GM10266 (cell line): ENCODE measurements around the gene DNM3.

Experiments used
- DNase-seq: peaks from one replicate; pipeline ENCODE4 v3.0.0; 2012; ENCODE audit errors: extremely low spot score
- CTCF ChIP-seq: IDR thresholded peaks from 2 replicates; pipeline ENCODE4 v1.5.1; 2012; ENCODE audit warnings: mild to moderate bottlenecking, low read depth; ENCODE audit not compliant: control insufficient read depth, insufficient read depth; ENCODE audit errors: missing control alignments

DNM3 gene

DNA sequence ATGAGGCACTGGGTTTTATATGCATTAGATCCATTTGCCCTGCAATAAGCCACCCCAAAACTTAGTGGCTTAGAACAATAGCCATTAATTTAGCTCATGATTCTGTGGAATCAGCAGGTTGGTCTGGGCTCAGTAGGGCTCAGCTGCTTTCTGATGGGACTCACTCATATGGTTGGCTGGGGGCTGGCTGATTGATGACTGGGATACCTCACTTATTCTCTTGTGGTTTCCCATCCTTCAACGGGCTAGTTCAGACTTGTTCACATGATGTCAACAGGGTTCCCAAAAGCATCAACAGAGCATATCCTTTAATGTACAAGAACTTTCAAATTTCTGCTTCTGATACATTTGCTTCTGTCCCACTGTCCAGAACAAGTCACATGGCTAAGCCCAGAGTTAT lies 43.2 kb downstream of the DNM3 start:
- DNase-seq = no peak
- no peak for TF ChIP-seq CTCF

GRCh38 chr1:171890131-171890530 lies 48.8 kb downstream of the DNM3 start:
- no peak for DNase-seq
- TF ChIP-seq CTCF = no peak

DNA sequence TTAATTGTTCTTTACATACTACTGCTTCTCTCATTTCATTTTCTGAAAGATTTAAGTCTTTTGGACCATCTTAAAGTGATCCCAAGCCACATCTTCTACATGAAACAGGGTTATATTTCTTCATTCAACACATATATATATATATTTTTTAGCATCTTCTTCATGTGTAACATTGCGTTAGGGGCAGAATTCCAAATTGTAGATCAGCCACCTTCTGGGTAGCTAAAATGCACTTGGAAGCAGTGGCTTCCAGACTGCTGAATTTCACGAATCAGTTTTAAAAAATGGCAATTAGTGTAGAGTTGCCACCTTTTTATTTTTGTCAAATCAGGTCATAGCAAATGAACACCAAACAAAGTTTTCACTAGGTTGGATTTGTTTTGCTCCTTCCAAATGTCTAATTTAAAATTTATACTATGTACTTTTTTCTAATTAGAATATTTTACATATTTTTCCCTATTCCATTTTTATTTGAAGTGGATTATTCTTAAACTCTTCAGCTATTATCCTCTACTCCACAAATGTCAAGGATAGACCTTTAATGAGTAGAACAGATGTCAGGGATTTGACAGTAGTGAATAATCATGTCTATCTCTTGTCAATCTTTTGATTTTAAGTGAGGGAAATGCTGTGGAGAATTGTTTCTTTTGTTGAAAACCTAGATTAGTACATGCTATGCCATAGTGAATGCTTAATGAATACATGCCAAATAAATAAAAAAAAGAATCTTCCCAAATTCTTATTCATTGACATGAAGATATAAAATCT lies 55.8 kb downstream of the DNM3 start:
- no peak for TF ChIP-seq CTCF
- DNase-seq = no peak

DNA sequence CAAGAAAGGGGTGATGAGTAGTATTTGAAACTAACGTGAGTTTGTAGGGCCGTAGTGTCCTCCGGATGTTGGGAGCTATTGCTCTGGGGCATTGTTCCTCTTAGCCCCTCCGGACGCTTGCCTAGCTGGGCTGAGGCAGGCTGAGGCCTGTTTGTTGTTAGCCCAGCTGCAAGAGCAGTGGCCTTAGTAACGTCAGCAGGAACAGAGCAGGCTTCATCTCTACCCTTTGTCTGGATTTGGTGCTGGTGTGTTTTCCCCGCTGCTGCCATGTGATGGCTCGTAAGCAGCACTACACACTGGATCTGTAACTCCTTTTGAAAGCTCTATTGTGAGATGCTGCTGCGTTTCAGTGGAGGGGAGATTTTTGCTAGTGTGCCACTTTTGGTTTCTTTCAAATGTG lies 57.6 kb downstream of the DNM3 start:
- no peak for TF ChIP-seq CTCF
- no peak for DNase-seq

- TF ChIP-seq CTCF = no peak
- no peak for DNase-seq
Measured at GRCh38 chr1:171899838-171900237, 58.5 kb downstream of the DNM3 start.

DNA sequence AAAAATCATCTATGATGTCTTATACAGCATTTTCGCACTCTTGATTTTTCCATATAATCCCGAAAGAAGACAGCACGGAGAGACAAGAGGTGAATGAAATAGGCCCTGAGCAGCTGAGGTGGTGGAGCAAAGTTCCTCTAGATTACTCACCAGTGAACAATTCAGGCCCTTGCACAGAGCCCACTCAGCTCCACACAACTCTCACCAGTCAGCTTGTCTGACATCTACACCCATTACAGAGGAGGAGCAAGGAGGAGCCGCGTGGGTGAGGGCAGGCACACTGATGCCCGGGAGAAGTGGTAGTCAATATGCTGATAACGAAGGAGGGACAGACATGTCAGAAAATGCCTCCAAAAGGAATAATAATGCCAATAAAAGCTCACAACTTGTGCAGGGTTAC lies 59.9 kb downstream of the DNM3 start:
- DNase-seq = no peak
- no peak for TF ChIP-seq CTCF

GRCh38 chr1:171902527-171902926 lies 61.2 kb downstream of the DNM3 start:
- no peak for DNase-seq
- TF ChIP-seq CTCF = no peak
